ENCODE results near the gene PDCD1.
"Not testable (repeated sequence)": the region's sequence is repeated elsewhere in the genome, so short reads cannot be mapped to it uniquely, and the experiment has no call there.

The PDCD1 gene

GRCh38 chr2:241809383-241810306 lies 49.0 kb downstream of the PDCD1 start:
- Histone ChIP-seq H3K18ac (ENCODE audit: low read length) (no peak overlapping the region), H3K9me3 (ENCODE audit: insufficient read depth, low read depth, low read length) (peaks cover 3% of the 10 kb centered on the region), H4K91ac (ENCODE audit: low read depth, low read length) (no peak overlapping the region), H4K8ac (ENCODE audit: low read depth, low read length) (no peak overlapping the region), H3K79me1 (ENCODE audit: low read length) (peaks cover 3% of the 10 kb centered on the region), H2AK5ac (ENCODE audit: low read length) (no peak overlapping the region), H4K12ac (ENCODE audit: low read depth, low read length) (no peak overlapping the region), H2BK5ac (ENCODE audit: low read depth, low read length, poor library complexity) (no peak overlapping the region), H3K23ac (ENCODE audit: low read length) (no peak overlapping the region), H3K4me3 (ENCODE audit: low read depth, low read length) (no peak overlapping the region), H3K36me3 (ENCODE audit: control insufficient read depth in 1 of 2, insufficient read depth in 2 of 2, low read length in 2 of 2) (no peaks in the 10 kb centered on the region), H2AFZ (ENCODE audit: insufficient read depth, low read length, poor library complexity) (no peak overlapping the region), H3K27ac (ENCODE audit: low read depth, low read length) (no peak overlapping the region), H3K9ac (ENCODE audit: low read length) (no peak overlapping the region), H3K4me1 (ENCODE audit: control insufficient read depth in 1 of 2, insufficient read depth in 2 of 2, low read length in 2 of 2) (peaks cover 3% of the 10 kb centered on the region in 2 experiments), H2BK12ac (ENCODE audit: low read length) (no peak overlapping the region), H3K4ac (ENCODE audit: low read depth, low read length) (no peak overlapping the region), H2BK120ac (ENCODE audit: insufficient read depth, low read length, poor library complexity) (no peak overlapping the region), H3K4me2 (ENCODE audit: low read length) (no peak overlapping the region), H3K79me2 (ENCODE audit: control insufficient read depth, insufficient read depth, low read length, poor library complexity) (no peaks in the 10 kb centered on the region), H3K27me3 (ENCODE audit: insufficient read depth, low read length) (no peaks in the 10 kb centered on the region), H3K14ac (ENCODE audit: low read length) (no peak overlapping the region)
- no peak for DNase-seq
- WGBS (ENCODE audit: extremely low coverage, insufficient coverage, insufficient read length): no CpG with 5 or more reads among the region's 29 CpGs

DNA sequence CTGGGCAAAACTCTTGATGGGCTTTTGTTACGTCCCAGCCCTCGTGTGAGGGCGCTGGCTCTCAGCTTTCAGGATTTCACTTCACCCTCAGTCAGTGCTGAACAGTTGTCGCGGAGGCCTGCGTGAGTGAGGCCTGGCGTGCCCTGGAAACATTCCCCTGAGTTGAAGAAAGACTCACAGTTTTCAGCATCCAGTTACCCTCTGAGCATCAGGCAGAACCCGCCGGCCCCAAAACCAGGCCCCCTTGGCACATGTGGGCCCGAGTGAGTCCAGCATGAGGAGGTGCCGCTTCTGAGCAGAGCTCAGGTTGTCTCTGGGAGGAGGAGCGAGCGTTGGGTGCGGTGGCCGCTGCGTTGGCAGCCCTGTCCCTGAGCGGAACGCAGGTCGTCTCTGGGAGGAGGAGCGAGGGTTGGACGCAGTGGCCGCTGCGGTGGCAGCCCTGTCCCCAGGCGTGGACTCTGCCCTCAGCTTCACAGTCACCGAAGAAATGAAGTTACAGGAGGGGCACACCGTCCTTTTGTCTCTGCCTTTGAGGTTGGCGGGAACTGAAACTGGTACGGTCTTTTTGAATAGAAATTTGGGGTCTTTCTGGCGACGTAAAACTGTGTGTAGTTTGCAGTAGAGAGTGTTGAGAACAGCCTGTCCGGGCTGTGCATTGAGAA lies 49.8 kb downstream of the PDCD1 start, which contains the start of gene NEU4:
Gene NEU4, plus strand, starts transcription at position 473 of the 662 bp plus-strand sequence. CDS start 5,292 bp downstream, outside the sequence.
- no CpG with 5 or more reads among the region's 31 CpGs for WGBS (ENCODE audit: extremely low coverage, insufficient coverage, insufficient read length)
- H2AK5ac ChIP-seq (ENCODE audit: low read length): no peak within 1 kb of the TSS
- H3K79me1 ChIP-seq (ENCODE audit: low read length): peaks cover 5% of the 10 kb centered on the region
- no peak within 1 kb of the TSS for H2BK120ac ChIP-seq (ENCODE audit: insufficient read depth, low read length, poor library complexity)
- DNase-seq: no peak
- no peak within 1 kb of the TSS for H3K9ac ChIP-seq (ENCODE audit: low read length)
- no peak within 1 kb of the TSS for H3K27ac ChIP-seq (ENCODE audit: low read depth, low read length)
- H3K9me3 ChIP-seq (ENCODE audit: insufficient read depth, low read depth, low read length): peaks cover 5% of the 10 kb centered on the region
- no peak within 1 kb of the TSS for H3K18ac ChIP-seq (ENCODE audit: low read length)
- no peak within 1 kb of the TSS for H2AFZ ChIP-seq (ENCODE audit: insufficient read depth, low read length, poor library complexity)
- no peaks in the 10 kb centered on the region for H3K79me2 ChIP-seq (ENCODE audit: control insufficient read depth, insufficient read depth, low read length, poor library complexity)
- H3K23ac ChIP-seq (ENCODE audit: low read length): no peak within 1 kb of the TSS
- no peak within 1 kb of the TSS for H3K4ac ChIP-seq (ENCODE audit: low read depth, low read length)
- no peak within 1 kb of the TSS for H2BK12ac ChIP-seq (ENCODE audit: low read length)
- H3K14ac ChIP-seq (ENCODE audit: low read length): no peak within 1 kb of the TSS
- H4K12ac ChIP-seq (ENCODE audit: low read depth, low read length): no peak within 1 kb of the TSS
- peaks cover 4% of the 10 kb centered on the region in 2 experiments for H3K4me1 ChIP-seq (ENCODE audit: control insufficient read depth in 1 of 2, insufficient read depth in 2 of 2, low read length in 2 of 2)
- no peaks in the 10 kb centered on the region for H3K36me3 ChIP-seq (ENCODE audit: control insufficient read depth in 1 of 2, insufficient read depth in 2 of 2, low read length in 2 of 2)
- H3K27me3 ChIP-seq (ENCODE audit: insufficient read depth, low read length): no peaks in the 10 kb centered on the region
- no peak within 1 kb of the TSS for H3K4me2 ChIP-seq (ENCODE audit: low read length)
- H3K4me3 ChIP-seq (ENCODE audit: low read depth, low read length): no peak within 1 kb of the TSS
- no peak within 1 kb of the TSS for H2BK5ac ChIP-seq (ENCODE audit: low read depth, low read length, poor library complexity)
- H4K91ac ChIP-seq (ENCODE audit: low read depth, low read length): no peak within 1 kb of the TSS
- no peak within 1 kb of the TSS for H4K8ac ChIP-seq (ENCODE audit: low read depth, low read length)

GRCh38 chr2:241808051-241808720 lies 50.5 kb downstream of the PDCD1 start:
- Histone ChIP-seq H2AK5ac (ENCODE audit: low read length) (no peak overlapping the region), H3K36me3 (ENCODE audit: control insufficient read depth in 1 of 2, insufficient read depth in 2 of 2, low read length in 2 of 2) (no peaks in the 10 kb centered on the region), H3K4me2 (ENCODE audit: low read length) (no peak overlapping the region), H3K79me1 (ENCODE audit: low read length) (peaks cover 5% of the 10 kb centered on the region), H3K18ac (ENCODE audit: low read length) (no peak overlapping the region), H2BK12ac (ENCODE audit: low read length) (no peak overlapping the region), H3K4me3 (ENCODE audit: low read depth, low read length) (no peak overlapping the region), H3K4me1 (ENCODE audit: control insufficient read depth in 1 of 2, insufficient read depth in 2 of 2, low read length in 2 of 2) (peaks cover 4% of the 10 kb centered on the region in 2 experiments), H3K23ac (ENCODE audit: low read length) (no peak overlapping the region), H2BK5ac (ENCODE audit: low read depth, low read length, poor library complexity) (no peak overlapping the region), H4K91ac (ENCODE audit: low read depth, low read length) (no peak overlapping the region), H3K27ac (ENCODE audit: low read depth, low read length) (no peak overlapping the region), H3K9ac (ENCODE audit: low read length) (no peak overlapping the region), H3K14ac (ENCODE audit: low read length) (no peak overlapping the region), H2AFZ (ENCODE audit: insufficient read depth, low read length, poor library complexity) (no peak overlapping the region), H3K9me3 (ENCODE audit: insufficient read depth, low read depth, low read length) (peaks cover 7% of the 10 kb centered on the region), H3K79me2 (ENCODE audit: control insufficient read depth, insufficient read depth, low read length, poor library complexity) (no peaks in the 10 kb centered on the region), H4K8ac (ENCODE audit: low read depth, low read length) (no peak overlapping the region), H3K4ac (ENCODE audit: low read depth, low read length) (no peak overlapping the region), H2BK120ac (ENCODE audit: insufficient read depth, low read length, poor library complexity) (no peak overlapping the region), H3K27me3 (ENCODE audit: insufficient read depth, low read length) (no peaks in the 10 kb centered on the region), H4K12ac (ENCODE audit: low read depth, low read length) (no peak overlapping the region)
- WGBS (ENCODE audit: extremely low coverage, insufficient coverage, insufficient read length): no CpG with 5 or more reads among the region's 17 CpGs
- no peak for DNase-seq

DNA sequence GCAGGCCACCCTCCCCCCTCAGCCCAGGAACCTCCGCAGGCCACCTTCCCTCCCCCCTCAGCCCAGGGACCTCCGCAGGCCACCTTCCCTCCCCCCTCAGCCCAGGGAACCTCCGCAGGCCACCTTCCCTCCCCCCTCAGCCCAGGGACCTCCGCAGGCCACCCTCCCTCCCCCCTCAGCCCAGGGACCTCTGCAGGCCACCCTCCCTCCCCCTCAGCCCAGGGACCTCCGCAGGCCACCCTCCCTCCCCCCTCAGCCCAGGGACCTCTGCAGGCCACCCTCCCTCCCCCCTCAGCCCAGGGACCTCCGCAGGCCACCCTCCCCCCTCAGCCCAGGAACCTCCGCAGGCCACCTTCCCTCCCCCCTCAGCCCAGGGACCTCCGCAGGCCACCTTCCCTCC lies 52.5 kb downstream of the PDCD1 start:
- not testable (repeated sequence) for DNase-seq; H3K18ac ChIP-seq (ENCODE audit: low read length); H3K36me3 ChIP-seq (ENCODE audit: control insufficient read depth in 1 of 2, insufficient read depth in 2 of 2, low read length in 2 of 2); H4K91ac ChIP-seq (ENCODE audit: low read depth, low read length); H2BK12ac ChIP-seq (ENCODE audit: low read length); H3K4ac ChIP-seq (ENCODE audit: low read depth, low read length); H3K27ac ChIP-seq (ENCODE audit: low read depth, low read length); H4K8ac ChIP-seq (ENCODE audit: low read depth, low read length); H3K4me3 ChIP-seq (ENCODE audit: low read depth, low read length); H2AFZ ChIP-seq (ENCODE audit: insufficient read depth, low read length, poor library complexity); H3K4me2 ChIP-seq (ENCODE audit: low read length); H3K14ac ChIP-seq (ENCODE audit: low read length); H3K9me3 ChIP-seq (ENCODE audit: insufficient read depth, low read depth, low read length); H3K27me3 ChIP-seq (ENCODE audit: insufficient read depth, low read length); H2AK5ac ChIP-seq (ENCODE audit: low read length); H3K9ac ChIP-seq (ENCODE audit: low read length); H4K12ac ChIP-seq (ENCODE audit: low read depth, low read length); H3K23ac ChIP-seq (ENCODE audit: low read length); H3K4me1 ChIP-seq (ENCODE audit: control insufficient read depth in 1 of 2, insufficient read depth in 2 of 2, low read length in 2 of 2); H2BK120ac ChIP-seq (ENCODE audit: insufficient read depth, low read length, poor library complexity); H2BK5ac ChIP-seq (ENCODE audit: low read depth, low read length, poor library complexity); H3K79me1 ChIP-seq (ENCODE audit: low read length); H3K79me2 ChIP-seq (ENCODE audit: control insufficient read depth, insufficient read depth, low read length, poor library complexity)
- no CpG with 5 or more reads among the region's 8 CpGs for WGBS (ENCODE audit: extremely low coverage, insufficient coverage, insufficient read length)

All from trophoblast cell (in vitro differentiated cells and primary cell).